Smooth muscle cell (in vitro differentiated cells): ENCODE measurements around the gene ALPL. TPM values are rescaled to one million over a fixed set of nuclear protein-coding genes. Genes with fewer than 3 reads are reported as not detected.

Experiments
- DNase-seq: peaks from one replicate; lab custom pipeline; 2025; ENCODE audit not compliant: unreplicated experiment; lab: John Stamatoyannopoulos, UW
- H2AFZ ChIP-seq: fragments of 200-600 bp; sonication (generic); 2 replicates; pipeline ENCODE4 v1.6.0; 2016; ENCODE audit warnings: antibody characterized with exemption, low read depth, mild to moderate bottlenecking
- H3F3A ChIP-seq: fragments of 200-600 bp; sonication (generic); 2 replicates; pipeline ENCODE4 v1.6.0; 2017; ENCODE audit warnings: antibody characterized with exemption, low read depth
- H3K27ac ChIP-seq: fragments of 200-600 bp; sonication (generic); 2 replicates; pipeline ENCODE4 v1.5.1; 2016; ENCODE audit warnings: low read depth, mild to moderate bottlenecking
- H3K27me3 ChIP-seq: fragments of 200-600 bp; sonication (generic); 2 replicates; pipeline ENCODE4 v1.6.1; 2016; ENCODE audit warnings: low read depth, mild to moderate bottlenecking
- H3K36me3 ChIP-seq: fragments of 200-600 bp; sonication (generic); 2 replicates; pipeline ENCODE4 v1.5.1; 2016; ENCODE audit warnings: low read depth
- H3K4me1 ChIP-seq: fragments of 200-600 bp; sonication (generic); 2 replicates; pipeline ENCODE4 v1.5.1; 2016; ENCODE audit warnings: low read depth
- H3K4me2 ChIP-seq: fragments of 200-600 bp; sonication (generic); 2 replicates; pipeline ENCODE4 v1.6.0; 2016; ENCODE audit warnings: mild to moderate bottlenecking
- H3K4me3 ChIP-seq: fragments of 200-600 bp; sonication (generic); 2 replicates; pipeline ENCODE4 v1.5.1; 2016; ENCODE audit warnings: mild to moderate bottlenecking
- H3K79me2 ChIP-seq: fragments of 200-600 bp; sonication (generic); 2 replicates; pipeline ENCODE4 v1.6.0; 2016; ENCODE audit warnings: low read depth, mild to moderate bottlenecking
- H3K9ac ChIP-seq: fragments of 200-600 bp; sonication (generic); 2 replicates; pipeline ENCODE4 v1.6.0; 2016; ENCODE audit warnings: low read depth
- H3K9me3 ChIP-seq: fragments of 200-600 bp; sonication (generic); replicated peaks from 2 replicates; pipeline ENCODE4 v1.5.1; 2016; ENCODE audit warnings: low read depth
- H4K20me1 ChIP-seq: fragments of 200-600 bp; sonication (generic); 2 replicates; pipeline ENCODE4 v1.6.0; 2016; ENCODE audit warnings: low read depth
- WGBS: methylation state at CpG from one replicate; pipeline ENCODE4 v1.1.7; 2016; ENCODE audit warnings: low lambda C conversion rate; 5-methylcytosine and 5-hydroxymethylcytosine counted together
- polyA plus RNA-seq: library from polyadenylated mRNA; unstranded; fragments of >200 nt; fragmentation: Nextera tagmentation; extraction: Ambion mirVana; gene quantifications from 2 replicates; pipeline ENCODE4 v1.2.1, GENCODE V29; 2016
- total RNA-seq: library from RNA; depleted of rRNA; stranded (reverse); fragments of >200 nt; gene quantifications from 2 replicates; pipeline ENCODE4 v1.2.3, GENCODE V29; 2014
- TF ChIP-seq, protein P1 (sequence below): fragments of 200-600 bp; sonication (generic); IDR thresholded peaks from 2 replicates; pipeline ENCODE4 v1.5.1; 2017; ENCODE audit warnings: borderline replicate concordance, mild to moderate bottlenecking, antibody characterized with exemption; ENCODE audit not compliant: insufficient read depth, poor library complexity, severe bottlenecking

Gene ALPL
- total and polyA plus RNA-seq, 2 experiments from 2014 or later, result 4.6 to 8.3 TPM

- Histone ChIP-seq H3K9me3 (no peaks in the 10 kb centered on the region), H4K20me1 (no peaks in the 10 kb centered on the region), H2AFZ (no peak overlapping the region), H3K79me2 (no peaks in the 10 kb centered on the region), H3K4me2 (no peak overlapping the region), H3F3A (no peaks in the 10 kb centered on the region), H3K4me1 (peaks cover 3% of the 10 kb centered on the region), H3K27ac (no peak overlapping the region), H3K4me3 (no peak overlapping the region), H3K27me3 (no peaks in the 10 kb centered on the region), H3K36me3 (no peaks in the 10 kb centered on the region), H3K9ac (no peak overlapping the region)
- WGBS, result 96% methylated on average over 4 of the region's 4 CpGs
- TF ChIP-seq, protein P1, sequence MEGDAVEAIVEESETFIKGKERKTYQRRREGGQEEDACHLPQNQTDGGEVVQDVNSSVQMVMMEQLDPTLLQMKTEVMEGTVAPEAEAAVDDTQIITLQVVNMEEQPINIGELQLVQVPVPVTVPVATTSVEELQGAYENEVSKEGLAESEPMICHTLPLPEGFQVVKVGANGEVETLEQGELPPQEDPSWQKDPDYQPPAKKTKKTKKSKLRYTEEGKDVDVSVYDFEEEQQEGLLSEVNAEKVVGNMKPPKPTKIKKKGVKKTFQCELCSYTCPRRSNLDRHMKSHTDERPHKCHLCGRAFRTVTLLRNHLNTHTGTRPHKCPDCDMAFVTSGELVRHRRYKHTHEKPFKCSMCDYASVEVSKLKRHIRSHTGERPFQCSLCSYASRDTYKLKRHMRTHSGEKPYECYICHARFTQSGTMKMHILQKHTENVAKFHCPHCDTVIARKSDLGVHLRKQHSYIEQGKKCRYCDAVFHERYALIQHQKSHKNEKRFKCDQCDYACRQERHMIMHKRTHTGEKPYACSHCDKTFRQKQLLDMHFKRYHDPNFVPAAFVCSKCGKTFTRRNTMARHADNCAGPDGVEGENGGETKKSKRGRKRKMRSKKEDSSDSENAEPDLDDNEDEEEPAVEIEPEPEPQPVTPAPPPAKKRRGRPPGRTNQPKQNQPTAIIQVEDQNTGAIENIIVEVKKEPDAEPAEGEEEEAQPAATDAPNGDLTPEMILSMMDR, result no peak
- DNase-seq, result no peak
These were observed 12.5 kb downstream of the ALPL start for GRCh38 chr1:21521717-21522060.

- TF ChIP-seq, protein P1, result no peak
- H3K27ac ChIP-seq, result no peak overlapping the region
- WGBS, result 90% methylated on average over 11 of the region's 11 CpGs
These were observed 13.4 kb downstream of the ALPL start for GRCh38 chr1:21522525-21523038.

DNA sequence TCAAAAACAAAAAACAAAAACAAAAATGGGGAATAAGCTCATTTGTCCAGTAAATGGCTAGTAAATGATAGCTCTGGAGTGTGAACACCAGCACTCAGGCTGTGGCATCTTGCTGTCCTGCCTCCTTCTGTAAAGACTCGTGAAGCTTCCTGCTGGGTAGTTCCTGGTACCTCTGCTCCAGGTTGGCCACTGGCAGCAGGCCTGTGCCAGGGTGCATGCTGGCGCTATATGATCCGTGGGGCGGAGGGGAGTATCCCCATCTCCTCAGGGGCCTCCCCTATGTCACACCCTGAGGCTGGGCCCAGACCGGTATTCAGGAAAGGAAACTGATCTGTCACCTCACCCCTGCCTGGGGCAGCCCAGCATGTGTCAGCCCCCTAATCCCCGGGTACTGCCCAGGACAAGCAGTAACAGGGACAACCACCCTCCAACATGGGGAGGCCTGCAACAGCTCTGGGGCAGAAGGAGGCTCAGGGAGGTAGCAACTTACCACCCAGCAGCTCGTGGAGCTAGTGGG, 14.1 kb downstream of the ALPL start:
- H3K9me3 ChIP-seq, result no peaks in the 10 kb centered on the region
- no peaks in the 10 kb centered on the region for H3F3A ChIP-seq
- H3K4me3 ChIP-seq, result no peak overlapping the region
- no peaks in the 10 kb centered on the region for H3K27me3 ChIP-seq
- no peak overlapping the region for H3K9ac ChIP-seq
- no peak overlapping the region for H2AFZ ChIP-seq
- H4K20me1 ChIP-seq, result no peaks in the 10 kb centered on the region
- WGBS, result 88% methylated on average over 7 of the region's 7 CpGs
- no peaks in the 10 kb centered on the region for H3K79me2 ChIP-seq
- H3K4me1 ChIP-seq, result peaks cover 3% of the 10 kb centered on the region
- no peak for DNase-seq
- H3K4me2 ChIP-seq, result no peak overlapping the region
- H3K27ac ChIP-seq, result no peak overlapping the region
- TF ChIP-seq, protein P1, result no peak
- H3K36me3 ChIP-seq, result no peaks in the 10 kb centered on the region

More at GRCh38 chr1:21522525-21523038, 13.4 kb downstream of the ALPL start:
- Histone ChIP-seq H3K9ac (no peak overlapping the region), H3K79me2 (no peaks in the 10 kb centered on the region), H4K20me1 (no peaks in the 10 kb centered on the region), H3K4me1 (peaks cover 3% of the 10 kb centered on the region), H3K4me2 (no peak overlapping the region), H3K9me3 (no peaks in the 10 kb centered on the region), H3F3A (no peaks in the 10 kb centered on the region), H2AFZ (no peak overlapping the region), H3K4me3 (no peak overlapping the region), H3K27me3 (no peaks in the 10 kb centered on the region), H3K36me3 (no peaks in the 10 kb centered on the region)
- DNase-seq, result no peak

GRCh38 chr1:21524220-21524619, 15.0 kb downstream of the ALPL start:
- TF ChIP-seq, protein P1, result no peak
- no peak overlapping the region for H3K4me2 ChIP-seq
- no peak overlapping the region for H3K27ac ChIP-seq
- H3K79me2 ChIP-seq, result no peaks in the 10 kb centered on the region
- 91% methylated on average over 5 of the region's 5 CpGs for WGBS
- H3K9me3 ChIP-seq, result no peaks in the 10 kb centered on the region
- H4K20me1 ChIP-seq, result no peaks in the 10 kb centered on the region
- H3K27me3 ChIP-seq, result no peaks in the 10 kb centered on the region
- H3F3A ChIP-seq, result no peaks in the 10 kb centered on the region
- no peak overlapping the region for H3K4me3 ChIP-seq
- H3K9ac ChIP-seq, result no peak overlapping the region
- H2AFZ ChIP-seq, result no peak overlapping the region
- H3K36me3 ChIP-seq, result no peaks in the 10 kb centered on the region
- peaks cover 3% of the 10 kb centered on the region for H3K4me1 ChIP-seq
- DNase-seq, result no peak
